ENCODE results near the gene TFDP1. TPM values are rescaled to one million over a fixed set of nuclear protein-coding genes. Genes with fewer than 3 reads are reported as not detected.
"Not testable (repeated sequence)": the region's sequence is repeated elsewhere in the genome, so short reads cannot be mapped to it uniquely, and the experiment has no call there.

TFDP1 gene
- total RNA-seq, 2 experiments from 2014 or later: 87.9 to 119 TPM

DNA sequence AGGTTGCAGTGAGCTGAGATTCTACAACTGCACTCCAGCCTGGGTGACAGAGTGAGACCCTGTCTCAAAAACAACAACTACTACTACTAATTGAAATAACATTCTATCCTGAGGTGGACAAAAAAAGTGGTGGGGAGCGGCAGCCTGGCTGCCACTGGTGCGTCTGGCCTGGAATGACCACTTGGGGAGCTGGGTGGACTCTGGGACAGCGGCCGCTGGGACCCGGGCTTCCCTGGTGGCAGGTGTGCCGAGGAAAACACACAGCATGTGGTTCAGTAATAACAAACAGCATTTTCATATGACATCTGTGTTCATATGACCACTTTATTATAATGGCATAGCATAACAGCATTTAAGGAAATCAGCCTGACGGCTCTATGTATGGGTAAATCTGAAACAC, 33.9 kb downstream of the TFDP1 start:
- H3K9me3 ChIP-seq (ENCODE audit: low read length): no peaks in the 10 kb centered on the region
- H3K4me2 ChIP-seq (ENCODE audit: low read length): no peak overlapping the region
- no peak overlapping the region for H3K4me3 ChIP-seq (ENCODE audit: low read depth, low read length, poor library complexity, severe bottlenecking)
- H3K79me2 ChIP-seq (ENCODE audit: insufficient read depth, low read depth, low read length): peaks cover 23% of the 10 kb centered on the region; the same call in 1 of the 2 replicates
- intact Hi-C loops (cut with micrococcal nuclease; ENCODE audit: unreplicated experiment): no loop called here
- no TSS peak for BruUV-seq (replicated peaks)
- POLR2A ChIA-PET: no interaction called here
- H4K20me1 ChIP-seq (ENCODE audit: insufficient read depth, low read length): no peaks in the 10 kb centered on the region
- TF ChIP-seq EZH2phosphoT487 (IDR thresholded peaks at IDR 0.05; ENCODE audit: borderline replicate concordance, low read depth, low read length): no peak
- TF ChIP-seq, protein P1, sequence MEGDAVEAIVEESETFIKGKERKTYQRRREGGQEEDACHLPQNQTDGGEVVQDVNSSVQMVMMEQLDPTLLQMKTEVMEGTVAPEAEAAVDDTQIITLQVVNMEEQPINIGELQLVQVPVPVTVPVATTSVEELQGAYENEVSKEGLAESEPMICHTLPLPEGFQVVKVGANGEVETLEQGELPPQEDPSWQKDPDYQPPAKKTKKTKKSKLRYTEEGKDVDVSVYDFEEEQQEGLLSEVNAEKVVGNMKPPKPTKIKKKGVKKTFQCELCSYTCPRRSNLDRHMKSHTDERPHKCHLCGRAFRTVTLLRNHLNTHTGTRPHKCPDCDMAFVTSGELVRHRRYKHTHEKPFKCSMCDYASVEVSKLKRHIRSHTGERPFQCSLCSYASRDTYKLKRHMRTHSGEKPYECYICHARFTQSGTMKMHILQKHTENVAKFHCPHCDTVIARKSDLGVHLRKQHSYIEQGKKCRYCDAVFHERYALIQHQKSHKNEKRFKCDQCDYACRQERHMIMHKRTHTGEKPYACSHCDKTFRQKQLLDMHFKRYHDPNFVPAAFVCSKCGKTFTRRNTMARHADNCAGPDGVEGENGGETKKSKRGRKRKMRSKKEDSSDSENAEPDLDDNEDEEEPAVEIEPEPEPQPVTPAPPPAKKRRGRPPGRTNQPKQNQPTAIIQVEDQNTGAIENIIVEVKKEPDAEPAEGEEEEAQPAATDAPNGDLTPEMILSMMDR (conservative IDR thresholded peaks at IDR 0.05; ENCODE audit: low read length): no peak
- no peak overlapping the region for H3K27ac ChIP-seq (ENCODE audit: low read depth, low read length, poor library complexity, severe bottlenecking)
- no peak overlapping the region for H2AFZ ChIP-seq (ENCODE audit: low read length)
- DNase-seq (ENCODE audit: low spot score): no peak
- no peaks in the 10 kb centered on the region for H3K9me2 ChIP-seq (ENCODE audit: insufficient read depth, low read length)
- peaks cover 76% of the 10 kb centered on the region for H3K36me3 ChIP-seq (ENCODE audit: insufficient read depth, low read length)
- no peaks in the 10 kb centered on the region for H3K4me1 ChIP-seq (ENCODE audit: insufficient read depth, low read length, poor library complexity, severe bottlenecking)
- CTCF ChIA-PET (ENCODE audit: unreplicated experiment): no interaction called here

DNA sequence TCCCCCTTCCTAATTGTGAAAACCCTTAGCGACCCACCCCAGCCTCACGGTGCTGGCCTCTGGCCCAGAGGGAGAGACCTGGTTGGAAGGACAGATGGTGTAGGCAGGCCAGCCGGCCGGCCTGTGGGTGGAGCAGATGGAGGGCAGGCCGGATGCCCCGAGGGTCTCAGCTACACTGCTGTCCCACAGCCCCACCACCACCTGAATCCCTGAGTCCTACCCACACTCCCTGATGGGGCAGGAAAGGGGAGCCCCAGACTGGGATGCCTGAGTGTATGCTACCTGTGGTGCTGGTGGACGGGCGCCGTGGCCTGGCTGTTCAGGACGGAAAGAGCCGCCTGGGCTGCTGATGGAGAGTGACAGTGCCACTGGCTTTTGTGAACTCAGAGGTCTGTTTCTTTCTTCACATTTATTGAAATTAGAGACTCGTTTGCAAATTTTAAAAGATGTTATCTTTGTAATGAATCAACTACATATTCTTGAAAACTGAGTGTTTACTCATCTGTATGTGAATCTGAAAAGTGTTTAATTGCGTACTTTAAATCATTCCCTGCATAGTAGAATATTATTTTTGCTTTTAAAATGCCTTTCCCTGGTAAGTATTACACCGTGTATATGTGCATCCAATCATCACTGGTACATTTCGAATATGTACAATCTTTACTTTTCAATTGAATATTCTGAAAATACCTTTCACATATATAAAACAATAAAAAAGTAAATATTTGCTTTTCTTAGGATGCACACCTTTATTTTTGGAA, 35.7 kb downstream of the TFDP1 start:
- H3K4me3 ChIP-seq (ENCODE audit: low read depth, low read length, poor library complexity, severe bottlenecking): no peak overlapping the region
- H3K9me3 ChIP-seq (ENCODE audit: low read length): no peaks in the 10 kb centered on the region
- H4K20me1 ChIP-seq (ENCODE audit: insufficient read depth, low read length): no peaks in the 10 kb centered on the region
- TF ChIP-seq, protein P1 (conservative IDR thresholded peaks at IDR 0.05; ENCODE audit: low read length): no peak
- no peak for TF ChIP-seq EZH2phosphoT487 (IDR thresholded peaks at IDR 0.05; ENCODE audit: borderline replicate concordance, low read depth, low read length)
- CTCF ChIA-PET (ENCODE audit: unreplicated experiment): no interaction called here
- no peaks in the 10 kb centered on the region for H3K4me1 ChIP-seq (ENCODE audit: insufficient read depth, low read length, poor library complexity, severe bottlenecking)
- POLR2A ChIA-PET: no interaction called here
- H3K36me3 ChIP-seq (ENCODE audit: insufficient read depth, low read length): peaks cover 71% of the 10 kb centered on the region
- H2AFZ ChIP-seq (ENCODE audit: low read length): no peak overlapping the region
- no peak overlapping the region for H3K4me2 ChIP-seq (ENCODE audit: low read length)
- intact Hi-C loops (cut with micrococcal nuclease; ENCODE audit: unreplicated experiment): no loop called here
- no peak overlapping the region for H3K27ac ChIP-seq (ENCODE audit: low read depth, low read length, poor library complexity, severe bottlenecking)
- peaks cover 20% of the 10 kb centered on the region; the same call in 1 of the 2 replicates for H3K79me2 ChIP-seq (ENCODE audit: insufficient read depth, low read depth, low read length)
- no peaks in the 10 kb centered on the region for H3K9me2 ChIP-seq (ENCODE audit: insufficient read depth, low read length)
- no TSS peak for BruUV-seq (replicated peaks)
- no peak for DNase-seq (ENCODE audit: low spot score)

DNA sequence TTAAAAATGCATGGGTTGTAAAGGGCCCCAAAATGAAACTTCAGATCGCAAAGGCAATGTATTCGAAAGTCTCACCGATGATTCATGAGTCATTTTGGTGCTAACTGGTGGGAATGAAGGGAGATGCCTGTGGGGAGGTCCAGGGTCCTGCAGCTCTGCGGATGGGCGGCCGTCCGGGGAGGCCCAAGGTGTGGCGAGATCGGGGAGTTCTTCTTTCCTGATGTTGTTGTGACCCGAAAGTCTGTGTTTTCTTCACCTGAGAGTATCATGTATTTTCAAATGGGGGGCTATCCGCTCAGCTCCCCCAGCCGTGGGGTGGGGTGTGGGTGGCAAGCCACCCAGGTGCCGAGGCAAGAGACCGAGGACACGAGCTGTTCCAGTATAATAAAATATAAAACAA, 36.5 kb downstream of the TFDP1 start:
- BruUV-seq (replicated peaks): no TSS peak
- no peaks in the 10 kb centered on the region for H3K4me1 ChIP-seq (ENCODE audit: insufficient read depth, low read length, poor library complexity, severe bottlenecking)
- no peak overlapping the region for H3K4me3 ChIP-seq (ENCODE audit: low read depth, low read length, poor library complexity, severe bottlenecking)
- ChIA-PET CTCF (ENCODE audit: unreplicated experiment) (no interaction called here), POLR2A (no interaction called here)
- no peak overlapping the region for H3K27ac ChIP-seq (ENCODE audit: low read depth, low read length, poor library complexity, severe bottlenecking)
- H3K9me3 ChIP-seq (ENCODE audit: low read length): no peaks in the 10 kb centered on the region
- no peak for TF ChIP-seq EZH2phosphoT487 (IDR thresholded peaks at IDR 0.05; ENCODE audit: borderline replicate concordance, low read depth, low read length)
- TF ChIP-seq, protein P1 (conservative IDR thresholded peaks at IDR 0.05; ENCODE audit: low read length): no peak
- intact Hi-C loops (cut with micrococcal nuclease; ENCODE audit: unreplicated experiment): no loop called here
- H4K20me1 ChIP-seq (ENCODE audit: insufficient read depth, low read length): no peaks in the 10 kb centered on the region
- H3K4me2 ChIP-seq (ENCODE audit: low read length): no peak overlapping the region
- H2AFZ ChIP-seq (ENCODE audit: low read length): no peak overlapping the region
- peaks cover 20% of the 10 kb centered on the region; the same call in 1 of the 2 replicates for H3K79me2 ChIP-seq (ENCODE audit: insufficient read depth, low read depth, low read length)
- DNase-seq (ENCODE audit: low spot score): no peak
- H3K9me2 ChIP-seq (ENCODE audit: insufficient read depth, low read length): no peaks in the 10 kb centered on the region
- H3K36me3 ChIP-seq (ENCODE audit: insufficient read depth, low read length): peaks cover 65% of the 10 kb centered on the region

DNA sequence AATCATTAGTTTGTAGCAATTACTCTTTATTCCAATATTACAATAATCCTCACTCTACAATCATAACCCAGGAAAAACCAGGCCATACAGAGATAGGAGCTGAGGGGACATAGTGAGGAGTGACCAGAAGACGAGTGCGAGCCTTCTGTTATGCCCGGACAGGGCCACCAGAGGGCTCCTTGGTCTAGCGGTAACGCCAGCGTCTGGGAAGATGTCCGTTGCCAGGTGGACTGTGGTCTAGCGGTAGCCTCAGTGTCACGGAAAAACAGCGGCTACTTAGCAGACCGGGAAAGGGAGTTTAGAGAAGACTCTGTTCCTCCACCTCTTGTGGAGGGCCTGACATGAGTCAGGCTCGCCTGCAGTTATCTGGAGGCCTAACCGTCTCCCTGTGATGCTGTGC, 36.9 kb downstream of the TFDP1 start:
- H3K9me2 ChIP-seq (ENCODE audit: insufficient read depth, low read length); POLR2A ChIA-PET; intact Hi-C loops (cut with micrococcal nuclease; ENCODE audit: unreplicated experiment); H3K4me3 ChIP-seq (ENCODE audit: low read depth, low read length, poor library complexity, severe bottlenecking); CTCF ChIA-PET (ENCODE audit: unreplicated experiment); DNase-seq (ENCODE audit: low spot score); H4K20me1 ChIP-seq (ENCODE audit: insufficient read depth, low read length); BruUV-seq (replicated peaks); H3K4me1 ChIP-seq (ENCODE audit: insufficient read depth, low read length, poor library complexity, severe bottlenecking); H3K9me3 ChIP-seq (ENCODE audit: low read length); H3K27ac ChIP-seq (ENCODE audit: low read depth, low read length, poor library complexity, severe bottlenecking); H3K4me2 ChIP-seq (ENCODE audit: low read length); H2AFZ ChIP-seq (ENCODE audit: low read length): not testable (repeated sequence)
- Histone ChIP-seq H3K36me3 (ENCODE audit: insufficient read depth, low read length) (peaks cover 64% of the 10 kb centered on the region), H3K79me2 (ENCODE audit: insufficient read depth, low read depth, low read length) (peaks cover 16% of the 10 kb centered on the region; the same call in 1 of the 2 replicates)
